Kidney (tissue), 14 donors: ENCODE measurements around the gene MCCC1. TPM values are rescaled to one million over a fixed set of nuclear protein-coding genes. Genes with fewer than 3 reads are reported as not detected.
A peak's percentile ranks its signal among the peaks of the same experiment; 100 is the strongest.
"Not testable (repeated sequence)": the region's sequence is repeated elsewhere in the genome, so short reads cannot be mapped to it uniquely, and the experiment has no call there.

Source experiments
- DNase-seq, 5 donors: peaks; one replicate each; pipeline ENCODE4 v3.0.0-alpha.2; 2013 to 2020
- FAIRE-seq: peaks from 2 replicates; lab custom pipeline; 2012; peaks lifted over from hg19 to GRCh38; lab: Jason Lieb, UNC
- H3K27ac ChIP-seq, 2 donors: one replicate each; pipeline ENCODE4 v1.7.0; 2013; ENCODE audit warnings: low read depth in 2 of 2, low read length in 2 of 2, inconsistent platforms in 1 of 2
- H3K27me3 ChIP-seq: one replicate; pipeline ENCODE4 v1.7.1; 2013; ENCODE audit warnings: low read length, inconsistent platforms; ENCODE audit not compliant: control insufficient read depth, insufficient read depth
- H3K36me3 ChIP-seq, 3 donors: one replicate each; pipeline versions ENCODE4 v1.7.0 to v1.7.1; 2013; ENCODE audit warnings: low read length in 3 of 3, control low read depth in 1 of 3, inconsistent platforms in 1 of 3; ENCODE audit not compliant: insufficient read depth in 3 of 3, control insufficient read depth in 2 of 3
- H3K4me1 ChIP-seq, 3 donors: one replicate each; pipeline versions ENCODE4 v1.7.0 to v1.7.1; 2013; ENCODE audit warnings: low read length in 3 of 3, inconsistent platforms in 1 of 3, low read depth in 1 of 3; ENCODE audit not compliant: control insufficient read depth in 2 of 3, insufficient read depth in 2 of 3
- H3K4me3 ChIP-seq, 3 donors: one replicate each; pipeline versions ENCODE4 v1.7.0 to v1.8.1; 2013; ENCODE audit warnings: low read length in 3 of 3, control low read depth in 1 of 3, inconsistent platforms in 1 of 3
- H3K9ac ChIP-seq, 3 donors: one replicate each; pipeline versions ENCODE4 v1.7.0 to v1.7.1; 2013; ENCODE audit warnings: low read length in 3 of 3, control low read depth in 1 of 3, inconsistent platforms in 1 of 3
- H3K9me3 ChIP-seq, 3 donors: one replicate each; pipeline versions ENCODE4 v1.7.0 to v1.7.1; 2013; ENCODE audit warnings: low read length in 3 of 3, control low read depth in 1 of 3, inconsistent platforms in 1 of 3; ENCODE audit not compliant: control insufficient read depth in 2 of 3, insufficient read depth in 1 of 3
- intact Hi-C: fragments of 100-400 bp; cut with DNase I; formaldehyde crosslinking; loops from one replicate; pipeline ENCODE4 v1.11.1; 2022
- polyA plus RNA-seq: library from polyadenylated mRNA; stranded (reverse); fragments of 350-450 nt; fragmentation: Illumina TruSeq; extraction: RNeasy Lipid Tissue Mini Kit (QIAGEN cat#74804); gene quantifications from one replicate; pipeline ENCODE4 v1.2.3, GENCODE V29; 2014; ENCODE audit warnings: low read depth, low replicate concordance; ENCODE audit not compliant: insufficient read depth
- total RNA-seq: library from RNA; stranded (reverse); fragmentation: NEBNext Ultra II Directional; extraction: Animal tissue kit (Norgen Biotek cat#: 25700); gene quantifications from one replicate; pipeline ENCODE4 v1.2.1, GENCODE V29; 2021
- TF ChIP-seq, protein P1 (sequence below): IDR thresholded peaks from 3 replicates; pipeline ENCODE4 v1.5.1; 2012; ENCODE audit warnings: mild to moderate bottlenecking, moderate library complexity, borderline replicate concordance; ENCODE audit not compliant: insufficient read depth; ENCODE audit errors: extremely low read depth
- donor health status: control.
- donor health status: control.
- donor health status: control.
- donor health status: control.
- donor health status: control.
- donor health status: DM: yes; HTN: yes; CAD: no.
- donor health status: Normal renal cell carcinoma (clear cell type).

The MCCC1 gene
- total and polyA plus RNA-seq, 2 donors from 2014 or later, result 35.3 to 85.5 TPM

GRCh38 chr3:183069086-183069485 is 30.2 kb downstream of the MCCC1 start:
- Histone ChIP-seq H3K4me3 (no peak overlapping the region), H3K9ac (no peak overlapping the region), H3K36me3 (peaks cover 6 to 10% (median 8%) of the 10 kb centered on the region in 3 donors), H3K9me3 (no peaks in the 10 kb centered on the region), H3K27me3 (no peaks in the 10 kb centered on the region), H3K27ac (no peak overlapping the region), H3K4me1 (no peaks in the 10 kb centered on the region)
- intact Hi-C loops, result no loop called here
- TF ChIP-seq, protein P1, sequence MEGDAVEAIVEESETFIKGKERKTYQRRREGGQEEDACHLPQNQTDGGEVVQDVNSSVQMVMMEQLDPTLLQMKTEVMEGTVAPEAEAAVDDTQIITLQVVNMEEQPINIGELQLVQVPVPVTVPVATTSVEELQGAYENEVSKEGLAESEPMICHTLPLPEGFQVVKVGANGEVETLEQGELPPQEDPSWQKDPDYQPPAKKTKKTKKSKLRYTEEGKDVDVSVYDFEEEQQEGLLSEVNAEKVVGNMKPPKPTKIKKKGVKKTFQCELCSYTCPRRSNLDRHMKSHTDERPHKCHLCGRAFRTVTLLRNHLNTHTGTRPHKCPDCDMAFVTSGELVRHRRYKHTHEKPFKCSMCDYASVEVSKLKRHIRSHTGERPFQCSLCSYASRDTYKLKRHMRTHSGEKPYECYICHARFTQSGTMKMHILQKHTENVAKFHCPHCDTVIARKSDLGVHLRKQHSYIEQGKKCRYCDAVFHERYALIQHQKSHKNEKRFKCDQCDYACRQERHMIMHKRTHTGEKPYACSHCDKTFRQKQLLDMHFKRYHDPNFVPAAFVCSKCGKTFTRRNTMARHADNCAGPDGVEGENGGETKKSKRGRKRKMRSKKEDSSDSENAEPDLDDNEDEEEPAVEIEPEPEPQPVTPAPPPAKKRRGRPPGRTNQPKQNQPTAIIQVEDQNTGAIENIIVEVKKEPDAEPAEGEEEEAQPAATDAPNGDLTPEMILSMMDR, result no peak
- DNase-seq (no peak), FAIRE-seq (no peak)

DNA sequence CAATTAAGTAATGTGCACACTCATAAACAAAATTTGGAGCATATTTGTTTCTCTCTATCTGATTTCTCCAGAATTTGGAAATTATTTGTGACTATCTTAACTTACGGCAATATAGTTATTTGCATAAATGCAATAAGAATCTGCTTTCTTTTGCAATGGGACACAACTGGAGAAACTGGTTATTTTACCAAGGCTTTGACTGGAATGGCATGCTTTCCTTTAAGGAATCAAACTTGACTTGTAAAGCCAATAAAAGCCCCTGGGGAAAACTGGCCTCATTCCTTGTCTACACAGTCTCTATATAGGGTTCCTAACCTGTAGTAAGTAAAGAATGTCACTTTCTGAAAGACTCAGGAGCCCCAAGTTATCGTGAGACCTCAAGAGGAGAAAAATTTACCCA is 32.4 kb downstream of the MCCC1 start:
- intact Hi-C loops, H3K27ac ChIP-seq, H3K4me1 ChIP-seq, DNase-seq, H3K9ac ChIP-seq, H3K9me3 ChIP-seq, H3K4me3 ChIP-seq, H3K27me3 ChIP-seq, FAIRE-seq: not testable (repeated sequence)
- H3K36me3 ChIP-seq, result peaks cover 6 to 10% (median 8%) of the 10 kb centered on the region in 3 donors

DNA sequence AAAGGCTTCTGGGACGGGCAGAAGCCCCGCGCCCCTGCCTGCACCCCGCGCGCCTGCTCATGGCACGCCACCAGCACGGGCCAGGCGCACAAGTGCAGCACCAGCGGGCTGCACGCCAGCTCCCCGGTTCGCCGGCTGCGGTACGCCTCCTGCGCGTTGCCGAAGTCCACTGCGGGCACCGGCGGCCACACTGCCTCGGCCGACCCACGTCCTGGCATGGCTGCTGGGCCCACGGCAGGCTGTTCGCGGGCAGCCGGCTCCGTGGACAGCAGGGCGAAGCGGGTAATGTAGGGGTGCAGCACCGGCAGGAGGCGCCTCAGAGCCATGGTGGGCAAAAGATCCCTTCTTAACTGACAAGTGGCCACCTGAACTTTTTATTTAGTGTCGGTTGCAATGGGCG is 34.8 kb downstream of the MCCC1 start:
- no peaks in the 10 kb centered on the region for H3K9me3 ChIP-seq
- no peak overlapping the region for H3K9ac ChIP-seq
- TF ChIP-seq, protein P1, result no peak
- H3K4me1 ChIP-seq, result no peaks in the 10 kb centered on the region
- H3K27ac ChIP-seq, result no peak overlapping the region
- DNase-seq (no peak), FAIRE-seq (no peak)
- no peaks in the 10 kb centered on the region for H3K27me3 ChIP-seq
- H3K4me3 ChIP-seq, result no peak overlapping the region
- intact Hi-C loops, result no loop called here
- H3K36me3 ChIP-seq, result peaks cover 0 to 6% (median 6%) of the 10 kb centered on the region in 3 donors

- Histone ChIP-seq H3K36me3 (peaks cover 0 to 4% (median 0%) of the 10 kb centered on the region in 3 donors), H3K4me3 (no peak overlapping the region), H3K9ac (no peak overlapping the region), H3K27me3 (no peaks in the 10 kb centered on the region), H3K4me1 (no peaks in the 10 kb centered on the region), H3K27ac (no peak overlapping the region), H3K9me3 (no peaks in the 10 kb centered on the region)
- FAIRE-seq (no peak), DNase-seq (peak in 1 of 5 donors; percentile 1)
- intact Hi-C loops, result no loop called here
- TF ChIP-seq, protein P1, result no peak
Measured at GRCh38 chr3:183061391-183062172, 37.7 kb downstream of the MCCC1 start.
